HG02938 (cell line): ENCODE measurements around the gene PPP1R13L.
"Not testable (repeated sequence)": the region's sequence is repeated elsewhere in the genome, so short reads cannot be mapped to it uniquely, and the experiment has no call there.

Experiments used
- ATAC-seq: cut with Tn5 transposase; IDR thresholded peaks from one replicate; pipeline ENCODE4 v1.9.1; 2021; ENCODE audit warnings: mild to moderate bottlenecking, moderate library complexity; ENCODE audit not compliant: unreplicated experiment

PPP1R13L gene

DNA sequence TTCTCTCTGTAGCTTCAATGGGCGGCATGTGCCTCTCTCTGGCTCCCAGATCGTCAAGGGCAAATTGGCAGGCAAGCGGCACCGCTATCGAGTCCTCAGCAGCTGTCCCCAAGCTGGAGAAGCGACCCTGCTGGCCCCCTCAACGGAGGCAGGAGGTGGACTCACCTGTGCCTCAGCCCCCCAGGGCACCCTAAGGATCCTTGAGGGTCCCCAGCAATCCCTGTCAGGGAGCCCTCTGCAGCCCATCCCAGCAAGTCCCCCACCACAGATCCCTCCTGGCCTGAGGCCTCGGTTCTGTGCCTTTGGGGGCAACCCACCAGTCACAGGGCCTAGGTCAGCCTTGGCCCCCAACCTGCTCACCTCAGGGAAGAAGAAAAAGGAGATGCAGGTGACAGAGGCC, 3.3 kb upstream of the PPP1R13L start:
- ATAC-seq: no peak

DNA sequence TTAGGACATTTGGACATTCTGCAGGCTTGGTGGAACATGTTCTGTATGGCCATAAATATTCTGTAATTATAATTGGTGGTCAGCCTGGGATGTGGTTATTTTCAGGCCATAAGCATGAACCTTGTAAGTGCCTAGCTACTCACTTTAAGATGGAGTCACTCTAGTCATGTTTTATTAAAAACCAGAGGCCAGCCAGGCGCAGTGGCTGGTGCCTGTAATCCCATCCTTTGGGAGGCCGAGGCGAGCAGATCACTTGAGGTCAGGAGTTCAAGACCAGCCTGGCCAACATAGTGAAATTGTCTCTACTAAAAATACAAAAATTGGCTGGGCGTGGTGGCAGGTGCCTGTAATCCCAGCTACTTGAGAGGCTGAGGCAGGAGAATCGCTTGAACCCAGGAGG, 2.7 kb upstream of the PPP1R13L start:
- not testable (repeated sequence) for ATAC-seq

DNA sequence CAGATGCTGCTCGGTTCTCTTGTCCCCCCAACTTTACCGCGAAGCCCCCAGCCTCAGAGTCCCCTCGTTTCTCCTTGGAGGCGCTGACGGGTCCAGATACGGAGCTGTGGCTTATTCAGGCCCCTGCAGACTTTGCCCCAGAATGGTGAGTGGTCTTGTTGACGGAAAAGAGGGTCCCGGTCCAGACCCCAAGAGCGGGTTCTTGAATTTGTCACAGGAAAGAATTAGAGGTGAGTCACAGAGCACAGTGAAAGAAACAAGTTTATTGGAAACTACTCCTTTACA, 2.2 kb upstream of the PPP1R13L start:
- no peak for ATAC-seq

DNA sequence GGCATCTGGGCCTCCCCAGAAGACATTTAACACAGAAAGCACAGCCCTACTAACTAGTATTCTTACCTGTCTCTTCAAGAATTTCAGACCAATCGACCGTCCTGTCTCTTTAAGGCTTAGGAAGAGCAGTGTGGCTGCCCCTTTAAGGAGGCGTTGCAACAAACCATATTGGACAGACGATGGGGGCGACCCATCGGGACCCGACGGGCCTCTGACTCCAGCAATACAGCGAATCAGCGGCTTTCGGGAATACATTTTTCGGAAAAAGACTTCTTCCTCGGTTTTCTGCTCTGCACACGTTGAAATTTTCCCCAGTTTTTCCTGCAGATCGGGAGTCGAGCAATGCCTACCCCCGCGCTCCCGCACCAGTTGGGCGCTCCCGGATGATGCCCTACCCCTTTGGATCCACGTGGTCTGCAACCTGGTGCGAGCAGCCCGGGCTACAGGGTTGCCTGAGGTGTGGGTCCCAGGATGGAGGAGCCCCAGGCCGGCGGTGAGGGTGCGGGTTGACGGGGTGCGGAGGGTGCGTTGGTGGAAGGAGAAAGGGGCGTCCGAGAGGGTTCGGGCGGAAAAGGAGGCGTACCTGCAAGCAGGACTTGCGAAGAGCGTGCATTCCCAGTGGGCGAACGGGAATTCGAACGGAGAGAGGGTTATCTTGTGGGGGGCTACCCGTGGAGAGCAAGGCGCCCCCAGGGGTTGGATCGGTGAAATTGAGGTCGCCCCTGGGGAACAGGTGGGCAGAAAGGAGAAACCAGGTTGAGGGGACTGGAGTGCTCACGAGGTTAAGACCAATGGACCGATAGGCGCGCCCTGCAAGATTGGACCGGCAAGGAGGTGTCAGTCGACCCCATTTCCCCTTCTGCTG, 1.6 kb upstream of the PPP1R13L start, which contains the start of gene POLR1G:
Gene POLR1G (plus strand): TSS at position 419 of the 865 bp plus-strand sequence. CDS start 53 bp downstream, at position 472.
- ATAC-seq: peak; percentile 65

DNA sequence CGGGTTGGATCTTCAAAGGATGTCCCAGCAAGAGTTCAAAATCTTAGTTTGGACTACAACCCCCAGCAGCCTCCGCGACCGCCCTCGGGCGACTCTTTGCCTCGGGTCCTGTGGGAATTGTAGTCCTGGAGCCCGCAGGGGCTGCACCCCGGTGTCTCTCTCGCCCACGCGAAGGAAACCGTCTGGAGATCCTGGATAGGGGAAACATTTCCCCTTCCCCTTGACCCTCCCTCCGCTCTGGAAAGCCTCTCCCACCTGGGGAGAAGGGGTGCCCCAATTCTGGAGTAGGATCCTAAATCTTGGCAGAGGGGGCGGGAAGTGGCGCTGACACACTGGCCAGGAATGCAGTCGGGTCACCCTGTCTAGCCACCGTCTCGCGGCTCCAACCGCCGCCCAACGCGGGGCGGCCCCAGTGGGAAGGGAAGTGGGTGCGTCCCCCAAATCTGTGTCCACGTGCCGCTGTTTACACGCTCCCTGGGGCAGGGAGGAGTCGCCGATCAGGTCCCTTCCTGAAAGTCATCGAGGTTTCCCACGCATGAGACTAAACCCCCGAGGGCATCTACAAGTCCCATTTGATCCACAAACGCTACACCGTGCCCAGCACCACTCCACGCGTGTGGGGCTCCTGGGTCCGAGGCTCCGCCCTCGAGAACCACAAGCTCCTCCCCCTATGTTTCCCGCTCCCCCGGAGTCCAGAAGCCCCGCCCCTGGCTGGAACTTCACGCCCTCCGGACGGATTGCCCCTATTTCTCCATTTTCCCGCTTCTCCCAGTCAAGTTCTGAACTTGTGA, 761 bp upstream of the PPP1R13L start:
- ATAC-seq: peak; percentile 41

DNA sequence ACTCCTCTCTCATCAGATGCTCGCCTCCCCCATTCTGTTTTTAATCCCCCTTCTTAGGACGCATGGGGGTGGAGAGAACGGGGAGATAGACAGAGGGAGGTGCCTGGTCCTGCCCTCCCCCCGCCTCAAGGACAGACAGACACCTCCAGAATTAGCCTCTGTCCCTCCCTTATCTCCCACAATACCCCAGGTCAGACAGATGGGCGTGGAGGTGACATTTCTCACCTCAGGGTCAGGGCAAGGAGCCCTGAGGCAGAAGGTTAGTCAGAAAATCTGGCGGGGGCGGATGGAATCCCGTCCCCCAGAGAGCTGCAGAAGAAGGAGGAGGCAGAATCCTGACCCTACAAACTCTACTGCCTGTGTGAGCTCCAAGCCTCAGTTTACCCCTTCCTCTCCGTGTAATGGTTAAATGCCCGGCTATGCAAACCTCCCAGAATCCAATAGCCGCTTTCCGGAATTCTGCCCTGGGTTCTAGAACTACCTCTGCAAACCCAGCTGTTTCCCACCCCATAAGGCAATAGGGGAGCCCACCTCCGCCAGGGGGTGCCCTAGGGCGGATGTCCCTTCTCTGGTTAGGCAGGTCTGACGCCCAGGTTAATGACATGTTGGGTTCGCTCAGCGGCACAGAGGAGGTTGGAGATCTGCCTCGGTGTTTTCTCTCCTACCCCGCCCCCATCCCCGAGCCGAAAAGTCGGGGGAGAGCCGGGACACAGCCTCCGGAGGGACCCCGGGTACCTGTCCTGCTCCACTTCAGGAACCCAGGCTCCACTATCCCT, 900 bp downstream of the PPP1R13L start:
- no peak for ATAC-seq

DNA sequence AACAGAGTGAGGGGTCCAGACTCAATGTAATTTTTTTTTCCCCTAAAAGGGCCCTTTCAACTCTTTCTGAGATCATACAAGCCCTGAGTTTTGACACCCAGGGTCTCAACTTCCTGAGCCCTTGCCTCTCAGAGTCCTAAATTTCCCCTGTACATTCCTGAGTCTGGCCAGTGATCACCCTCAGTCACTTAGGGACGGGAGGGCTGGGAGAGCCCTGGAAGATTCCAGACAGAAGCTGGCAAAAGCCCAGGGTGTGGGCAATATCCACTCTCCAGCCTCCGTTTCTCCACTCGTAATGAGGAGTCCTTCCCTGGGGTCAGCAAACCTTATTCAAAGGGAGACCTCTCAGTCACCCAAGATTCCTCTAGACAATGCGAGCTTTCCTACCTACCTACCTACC, 1.6 kb downstream of the PPP1R13L start:
- no peak for ATAC-seq

DNA sequence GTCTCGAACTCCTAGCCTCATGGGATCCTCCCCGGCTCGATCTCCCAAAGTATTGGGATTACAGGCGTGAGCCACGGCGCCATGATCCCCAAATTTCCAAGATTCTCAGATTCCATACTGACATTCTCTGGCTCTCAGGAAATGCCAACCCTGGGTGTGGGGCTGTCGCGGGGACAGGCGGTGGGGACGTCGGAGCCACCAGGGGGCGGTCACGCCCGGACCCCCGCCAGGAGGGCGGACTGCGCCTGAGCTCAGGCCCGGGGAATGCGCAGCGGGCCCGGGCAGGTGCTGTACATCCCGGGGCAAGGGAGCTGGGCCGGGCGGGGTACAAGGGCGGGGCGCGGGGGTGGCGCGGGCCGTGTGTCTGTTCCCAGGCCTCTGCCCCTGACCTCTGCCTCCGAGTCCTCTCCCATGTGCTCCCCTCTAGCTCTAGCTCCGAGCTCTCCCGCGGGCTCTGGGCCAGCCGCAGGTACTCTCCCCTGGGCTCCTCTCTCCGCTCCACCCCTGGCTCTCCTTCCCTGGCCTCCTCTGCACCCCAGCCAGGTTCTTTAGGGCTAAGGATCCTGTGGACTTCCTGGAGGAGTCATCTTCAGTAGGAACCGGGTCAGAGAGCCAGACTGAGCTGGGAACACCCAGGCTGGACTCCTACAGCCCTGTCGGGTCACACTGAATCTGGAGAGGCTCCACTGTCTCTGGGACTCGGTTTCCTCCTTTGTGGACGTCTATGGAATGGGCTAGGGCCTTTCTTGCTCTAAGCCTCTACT, 2.4 kb downstream of the PPP1R13L start:
- no peak for ATAC-seq

DNA sequence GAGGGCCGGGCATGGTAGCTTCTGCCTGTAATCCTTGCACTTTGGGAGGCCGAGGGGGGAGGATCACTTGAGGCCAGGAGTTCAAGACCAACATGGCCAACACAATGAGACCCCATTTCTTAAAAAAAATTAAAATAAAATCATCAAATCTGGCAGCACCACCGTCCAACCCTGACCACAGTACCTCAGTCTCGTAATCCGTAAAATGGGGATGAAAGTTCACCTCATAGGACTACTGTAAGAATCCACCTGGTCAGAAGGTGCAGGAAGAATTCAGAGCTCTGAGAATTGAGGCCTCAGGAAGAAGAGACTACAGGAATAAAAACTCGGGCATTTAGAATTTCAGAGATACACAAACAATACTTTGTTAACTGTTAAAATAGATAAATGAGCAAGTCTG, 3.1 kb downstream of the PPP1R13L start:
- no peak for ATAC-seq

DNA sequence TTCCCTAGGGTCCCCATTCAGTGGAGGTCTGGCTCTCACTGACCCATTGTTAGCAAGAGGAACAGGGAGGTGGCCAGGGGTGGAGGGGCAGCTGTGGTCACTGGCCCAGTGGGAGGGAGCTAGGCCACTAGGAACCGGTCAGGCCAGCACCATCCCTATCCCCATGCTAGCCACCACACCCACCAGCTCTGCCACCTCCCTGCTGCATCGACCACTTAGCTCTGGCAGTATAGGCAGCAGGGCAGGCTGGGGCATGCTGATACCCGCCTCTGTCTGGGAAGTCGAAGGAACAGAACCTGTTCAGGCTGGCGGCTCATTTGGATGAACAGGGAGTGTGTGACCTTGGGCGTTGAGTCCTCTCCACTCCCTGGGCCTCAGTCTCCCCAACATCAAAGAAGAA, 4.7 kb downstream of the PPP1R13L start:
- ATAC-seq: no peak

DNA sequence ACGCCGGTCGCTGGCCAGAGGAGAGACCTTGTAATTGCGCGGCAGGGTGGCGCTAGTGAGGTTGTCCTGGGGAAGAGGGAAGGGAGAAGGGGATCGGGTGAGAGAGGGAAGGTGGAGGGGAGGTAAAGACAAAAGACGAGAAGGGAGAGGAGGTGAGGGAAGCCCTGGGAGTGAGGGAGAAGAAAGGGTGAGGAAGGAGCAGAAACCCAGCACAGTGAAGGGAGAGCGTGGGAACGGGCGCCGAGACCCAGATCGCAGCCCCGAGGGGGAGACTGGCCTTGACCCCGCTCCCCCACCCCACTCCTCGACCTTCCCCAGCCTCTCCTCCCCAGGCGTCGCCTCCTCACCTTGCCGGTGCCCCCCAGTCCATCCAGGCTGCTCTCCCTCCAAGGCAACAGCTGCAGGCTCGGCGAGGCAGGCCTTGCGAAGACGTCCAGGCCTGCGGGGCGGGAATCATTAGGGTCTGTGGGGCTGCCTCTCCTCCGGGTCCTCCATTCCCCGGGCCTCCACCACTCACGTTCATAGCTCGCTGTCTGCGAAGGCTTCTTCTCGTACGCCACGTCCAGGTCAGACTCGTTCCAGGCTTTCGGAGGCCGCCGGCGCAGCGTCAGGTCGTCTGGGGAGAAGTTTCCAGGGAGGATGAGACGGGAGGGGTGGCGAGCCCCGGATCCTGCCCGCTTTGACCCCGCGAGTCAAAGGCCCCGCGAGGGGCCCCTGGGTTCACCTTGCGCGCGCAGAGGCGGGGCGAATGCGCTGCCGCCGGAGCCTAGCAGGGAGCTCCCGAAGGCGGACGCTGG, 8.8 kb downstream of the PPP1R13L start:
- ATAC-seq: no peak

DNA sequence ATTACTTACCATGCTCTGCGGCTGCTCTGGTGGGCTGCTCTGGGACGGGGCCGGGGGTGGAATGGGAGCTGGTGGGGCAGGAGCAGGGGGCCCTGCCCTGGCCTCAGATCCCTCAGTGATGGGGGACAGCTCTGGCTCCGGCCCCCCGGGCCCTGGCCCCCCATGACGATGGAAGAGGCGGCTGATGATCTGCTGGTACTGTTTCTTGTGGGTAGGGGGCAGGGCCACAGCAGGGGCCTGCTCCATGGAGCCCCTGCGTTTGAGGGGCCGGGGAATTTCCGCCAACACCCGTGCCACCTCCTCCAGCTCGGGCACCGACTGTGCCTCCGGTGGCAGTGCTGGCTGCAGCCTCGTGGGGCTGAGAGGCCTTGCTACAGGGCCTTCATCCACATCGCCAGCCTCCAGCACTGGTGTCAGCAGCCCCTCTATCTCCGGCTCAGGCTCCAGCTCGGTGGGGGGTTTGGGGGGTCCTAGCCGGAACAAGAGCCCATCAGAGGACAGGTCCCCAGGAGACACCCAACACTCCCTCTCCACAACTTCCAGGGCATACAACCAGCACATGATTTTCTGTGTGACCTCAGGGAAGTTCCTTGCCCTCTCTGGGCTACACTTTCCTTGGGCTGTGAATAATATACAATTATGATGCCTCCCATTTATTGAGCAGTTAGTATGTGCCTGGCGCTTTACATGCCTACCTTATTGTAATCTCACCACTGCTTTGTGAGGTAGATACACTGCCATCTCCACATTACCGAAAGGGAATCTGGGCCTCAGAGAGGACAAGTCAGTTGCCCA, 12.8 kb downstream of the PPP1R13L start:
- ATAC-seq: no peak

DNA sequence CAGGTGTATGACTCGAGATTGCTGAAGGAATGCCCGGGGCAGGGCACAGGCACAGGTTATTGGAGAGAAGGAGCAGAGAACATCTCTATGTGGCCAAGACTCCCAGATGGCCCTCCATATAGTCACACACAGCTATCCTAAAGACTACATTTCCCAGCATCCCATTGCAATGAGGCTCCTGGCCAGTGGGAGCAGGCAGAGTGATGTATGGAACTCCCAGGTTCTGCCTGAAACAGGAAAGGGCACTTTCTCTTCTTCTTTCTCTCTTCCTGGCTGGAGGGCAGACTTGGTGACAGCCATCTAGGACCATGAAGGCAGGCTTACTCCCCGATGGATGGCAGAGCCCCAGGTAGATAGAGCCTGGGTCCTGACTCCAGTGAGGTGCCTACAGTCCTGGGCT, 13.5 kb downstream of the PPP1R13L start:
- no peak for ATAC-seq

DNA sequence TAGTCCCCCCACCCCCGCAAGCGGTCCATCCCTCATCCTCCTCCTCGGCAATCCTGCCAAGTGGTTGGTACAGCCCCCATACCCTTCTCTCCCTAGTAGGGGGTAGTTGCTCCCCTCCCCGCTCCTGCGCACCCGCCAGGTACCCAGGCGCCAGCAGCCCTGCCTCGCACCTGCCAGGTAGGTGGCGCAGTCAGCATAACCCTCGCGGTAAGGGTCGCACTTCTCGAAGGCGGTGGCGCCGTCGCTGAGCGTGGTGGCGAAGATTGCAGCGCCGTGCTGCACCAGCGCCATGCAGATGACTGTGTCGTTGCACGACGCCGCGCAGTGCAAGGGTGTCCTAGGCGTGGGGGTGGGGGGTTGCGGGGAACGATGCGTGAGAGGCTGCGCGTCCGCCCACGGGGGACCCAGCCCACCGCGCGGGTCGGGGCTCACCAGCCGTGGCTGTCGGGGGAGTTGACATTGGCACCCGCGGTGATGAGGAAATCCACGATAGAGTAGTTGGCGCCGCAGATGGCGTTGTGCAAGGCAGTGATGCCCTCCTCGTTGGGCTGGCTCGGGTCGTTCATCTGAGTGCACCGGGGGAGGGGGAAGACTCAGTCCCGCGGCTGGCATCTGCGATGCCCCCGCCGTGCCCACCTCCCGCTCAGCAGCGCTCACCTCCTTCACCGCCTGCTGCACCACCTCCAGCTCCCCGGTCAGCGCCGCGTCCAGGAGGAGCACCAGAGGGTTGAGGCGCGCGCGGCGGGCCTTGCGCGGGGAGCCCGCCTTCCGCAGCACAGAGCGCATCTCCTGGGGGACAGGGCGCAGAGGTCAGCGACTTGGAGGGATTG, 19.3 kb downstream of the PPP1R13L start:
- ATAC-seq: no peak

DNA sequence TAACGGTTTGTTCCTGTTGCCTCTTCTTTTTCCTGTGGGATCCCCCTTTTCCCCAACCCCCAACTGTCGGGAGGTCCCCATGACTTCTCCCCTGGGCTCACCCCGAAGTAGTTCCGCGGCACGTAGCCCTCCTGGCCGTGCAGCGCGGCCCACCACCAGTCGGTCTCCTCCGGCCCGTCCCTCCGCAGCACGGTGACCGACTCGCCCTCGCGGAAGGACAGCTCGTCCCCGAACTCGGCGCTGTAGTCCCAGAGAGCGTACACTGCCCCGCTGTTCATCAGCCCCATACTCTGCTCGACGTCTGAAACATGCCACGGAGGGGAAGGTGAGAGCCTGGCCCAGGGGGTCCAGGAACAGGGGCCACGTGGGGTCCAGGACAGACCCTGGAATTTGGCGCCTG, 22.4 kb downstream of the PPP1R13L start:
- no peak for ATAC-seq

DNA sequence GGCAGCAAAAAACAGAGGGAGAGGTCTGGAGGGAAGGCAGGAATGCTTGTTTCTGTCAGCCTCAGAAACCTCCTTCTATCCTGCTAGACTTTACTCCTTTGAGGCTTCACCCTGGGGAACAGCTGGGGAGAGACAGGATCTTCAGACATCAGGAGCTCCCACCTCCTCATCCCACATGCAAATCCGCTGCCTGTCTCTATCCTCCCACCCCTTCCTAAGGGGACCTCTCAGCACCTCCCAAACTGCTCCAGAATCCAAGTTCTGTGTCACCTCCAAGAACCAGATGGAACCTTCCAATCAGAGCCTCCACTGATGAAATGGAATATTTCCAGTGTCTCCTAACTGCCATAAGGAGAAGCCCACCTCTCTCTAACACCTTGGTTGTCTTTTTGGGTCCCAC, 24.8 kb downstream of the PPP1R13L start:
- ATAC-seq: no peak

DNA sequence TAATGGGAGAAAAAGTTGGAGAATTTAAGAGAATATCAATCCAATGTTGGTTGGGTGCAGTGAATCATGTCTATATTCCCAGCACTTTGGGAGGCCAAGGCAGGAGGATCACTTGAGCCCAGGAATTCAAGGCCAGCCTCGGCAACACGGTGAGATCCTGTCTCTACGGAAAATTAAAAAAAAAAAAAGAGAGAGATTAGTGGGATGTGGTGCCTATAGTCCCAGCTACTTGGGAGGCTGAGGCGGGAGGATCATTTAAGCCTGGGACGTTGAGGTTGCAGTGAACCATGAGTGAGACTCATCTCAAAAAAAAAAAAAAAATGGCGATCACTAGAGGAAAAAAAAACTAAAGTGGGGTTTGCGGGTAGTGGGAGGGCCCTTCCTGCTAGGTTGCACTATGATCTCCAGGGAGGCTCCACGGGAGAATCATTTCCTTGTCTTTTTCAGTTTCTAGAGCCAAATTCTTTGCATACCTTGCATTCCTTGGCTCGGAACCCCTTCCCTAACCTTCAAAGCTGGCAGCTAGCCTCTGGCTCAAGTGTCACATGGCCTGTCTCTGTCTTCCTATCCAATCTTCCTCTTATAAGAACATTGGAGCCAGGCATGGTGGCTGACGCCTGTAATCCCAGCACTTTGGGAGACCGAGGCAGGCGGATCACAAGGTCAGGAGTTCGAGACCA, 28.7 kb downstream of the PPP1R13L start:
- no peak for ATAC-seq
